ENCODE measurements around the gene SPHK2. TPM values are rescaled to one million over a fixed set of nuclear protein-coding genes. Genes with fewer than 3 reads are reported as not detected.

Gene SPHK2
- total and polyA plus RNA-seq, 11 donors, result 5.6 to 13.1 (median 9.5) TPM

DNA sequence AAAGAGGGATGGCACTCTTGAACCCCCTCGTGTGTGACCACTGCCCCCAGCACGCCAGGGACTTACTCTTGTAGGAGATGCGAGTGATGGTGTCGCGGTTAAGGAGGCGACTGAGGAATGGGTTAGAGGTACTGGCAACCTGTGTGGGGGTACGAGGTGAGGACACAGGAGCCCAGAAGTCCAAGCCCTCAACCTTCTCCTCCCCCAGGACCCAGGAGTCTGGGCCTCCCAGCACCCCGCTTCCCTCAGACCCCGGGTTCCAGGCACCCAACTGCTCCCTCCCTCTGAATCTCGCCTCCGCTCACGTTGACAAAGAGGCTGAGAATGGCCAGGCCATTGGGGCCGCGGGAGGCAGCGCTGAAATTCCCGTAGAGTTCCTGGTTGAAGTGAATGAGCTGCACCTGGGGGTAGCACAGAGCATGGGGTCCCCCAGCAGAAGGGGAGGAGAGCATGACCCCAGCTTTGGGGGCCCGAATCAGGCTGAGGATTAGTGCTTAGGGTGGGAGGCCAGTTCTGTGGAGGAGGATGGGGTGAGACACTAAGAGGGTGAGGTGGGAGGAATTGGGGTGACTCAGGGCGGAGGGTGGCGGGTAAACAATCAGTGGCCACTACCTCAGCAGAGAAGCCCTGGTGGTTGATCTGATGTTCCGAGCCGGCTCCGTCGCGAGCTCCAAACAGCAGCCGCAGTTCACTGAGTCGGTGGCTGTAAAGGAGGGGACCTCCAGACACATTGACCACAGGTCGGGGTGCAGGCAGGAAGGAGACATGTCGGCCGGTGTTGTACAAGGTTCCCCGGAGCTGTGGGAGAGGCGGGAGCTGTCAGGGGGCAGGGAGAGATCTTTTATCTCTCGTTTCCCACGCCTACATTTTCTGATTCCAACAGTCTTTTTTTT, 20.4 kb downstream of the SPHK2 start:
- no peaks in the 10 kb centered on the region for H3K27me3 ChIP-seq
- H3K27ac ChIP-seq, result no peak overlapping the region
- TF ChIP-seq, protein P1, sequence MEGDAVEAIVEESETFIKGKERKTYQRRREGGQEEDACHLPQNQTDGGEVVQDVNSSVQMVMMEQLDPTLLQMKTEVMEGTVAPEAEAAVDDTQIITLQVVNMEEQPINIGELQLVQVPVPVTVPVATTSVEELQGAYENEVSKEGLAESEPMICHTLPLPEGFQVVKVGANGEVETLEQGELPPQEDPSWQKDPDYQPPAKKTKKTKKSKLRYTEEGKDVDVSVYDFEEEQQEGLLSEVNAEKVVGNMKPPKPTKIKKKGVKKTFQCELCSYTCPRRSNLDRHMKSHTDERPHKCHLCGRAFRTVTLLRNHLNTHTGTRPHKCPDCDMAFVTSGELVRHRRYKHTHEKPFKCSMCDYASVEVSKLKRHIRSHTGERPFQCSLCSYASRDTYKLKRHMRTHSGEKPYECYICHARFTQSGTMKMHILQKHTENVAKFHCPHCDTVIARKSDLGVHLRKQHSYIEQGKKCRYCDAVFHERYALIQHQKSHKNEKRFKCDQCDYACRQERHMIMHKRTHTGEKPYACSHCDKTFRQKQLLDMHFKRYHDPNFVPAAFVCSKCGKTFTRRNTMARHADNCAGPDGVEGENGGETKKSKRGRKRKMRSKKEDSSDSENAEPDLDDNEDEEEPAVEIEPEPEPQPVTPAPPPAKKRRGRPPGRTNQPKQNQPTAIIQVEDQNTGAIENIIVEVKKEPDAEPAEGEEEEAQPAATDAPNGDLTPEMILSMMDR (IDR thresholded peaks at IDR 0.05), result no peak
- TF ChIP-seq POLR2A (IDR thresholded peaks at IDR 0.05), result no peak
- H3K4me3 ChIP-seq, result peak overlapping the region in 2 of 12 donors; percentile 10 to 33
- no peaks in the 10 kb centered on the region for H3K9me3 ChIP-seq
- WGBS, 4 donors, result 58 to 68% (median 65%) methylated on average over 32 to 33 of the region's 33 CpGs
- intact Hi-C loops (cut with DNase I), result loop anchor here in 7 of 10 donors (5.0 to 10.0 kb wide), 6 partner anchors 75 to 335 kb away; partner anchors contain the start of genes HSD17B14 (in 2 of the 7), FTL (in 1 of the 7) and MAMSTR (in 1 of the 7)
- H3K4me1 ChIP-seq, result peaks cover 0 to 35% (median 18%) of the 10 kb centered on the region in 12 donors
- peak in 2 of 5 donors; percentile 34 for DNase-seq
- no peak for ATAC-seq
- no peaks in the 10 kb centered on the region for H3K36me3 ChIP-seq

DNA sequence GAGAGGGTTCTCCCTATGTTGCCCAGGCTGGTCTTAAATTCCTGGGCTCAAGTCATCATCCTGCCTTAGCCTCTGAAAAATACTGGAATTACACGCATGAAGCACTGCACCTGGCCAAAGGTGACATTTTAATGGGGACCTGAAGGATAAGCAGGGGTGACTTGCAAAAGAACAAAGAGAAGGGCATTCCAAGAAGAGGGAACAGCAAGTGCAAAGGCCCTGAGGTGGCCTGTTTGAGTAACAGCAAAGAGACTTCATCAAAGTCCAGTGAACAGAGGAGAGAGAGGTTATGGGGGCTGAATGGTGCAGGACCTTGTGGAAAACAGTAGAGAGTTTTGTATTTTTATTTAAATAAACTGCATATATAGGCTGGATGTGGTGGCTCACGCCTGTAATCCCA, 22.5 kb downstream of the SPHK2 start:
- Histone ChIP-seq H3K4me1 (peaks cover 0 to 38% (median 20%) of the 10 kb centered on the region in 12 donors), H3K4me3 (no peak overlapping the region), H3K9me3 (no peaks in the 10 kb centered on the region), H3K36me3 (no peaks in the 10 kb centered on the region), H3K27ac (no peak overlapping the region), H3K27me3 (no peaks in the 10 kb centered on the region)
- WGBS, 4 donors, result 92 to 99% (median 96%) methylated on average over 2 of the region's 2 CpGs
- intact Hi-C loops (cut with DNase I), result loop anchor here in 6 of 10 donors (10.0 kb wide), 5 partner anchors 73 to 333 kb away; partner anchors contain the start of genes HSD17B14 (in 2 of the 6), FTL (in 1 of the 6) and MAMSTR (in 1 of the 6)
- TF ChIP-seq, protein P1 (IDR thresholded peaks at IDR 0.05), result no peak
- no peak for TF ChIP-seq POLR2A (IDR thresholded peaks at IDR 0.05)
- ATAC-seq (no peak), DNase-seq (no peak)

GRCh38 chr19:48642862-48643261, 23.6 kb downstream of the SPHK2 start:
- no peak for TF ChIP-seq POLR2A (IDR thresholded peaks at IDR 0.05)
- TF ChIP-seq, protein P1 (IDR thresholded peaks at IDR 0.05), result no peak
- no peaks in the 10 kb centered on the region for H3K9me3 ChIP-seq
- no peak overlapping the region for H3K4me3 ChIP-seq
- no peak for DNase-seq
- ATAC-seq, result no peak
- H3K36me3 ChIP-seq, result no peaks in the 10 kb centered on the region
- whole genome bisulfite sequencing, 4 donors, result 87 to 92% (median 89%) methylated on average over 5 of the region's 5 CpGs
- H3K4me1 ChIP-seq, result peaks cover 0 to 38% (median 20%) of the 10 kb centered on the region in 12 donors
- no peak overlapping the region for H3K27ac ChIP-seq
- no peaks in the 10 kb centered on the region for H3K27me3 ChIP-seq
- intact Hi-C loops (cut with DNase I), result loop anchor here in 6 of 10 donors (10.0 kb wide), 5 partner anchors 72 to 332 kb away; partner anchors contain the start of genes HSD17B14 (in 2 of the 6), FTL (in 1 of the 6) and MAMSTR (in 1 of the 6)

DNA sequence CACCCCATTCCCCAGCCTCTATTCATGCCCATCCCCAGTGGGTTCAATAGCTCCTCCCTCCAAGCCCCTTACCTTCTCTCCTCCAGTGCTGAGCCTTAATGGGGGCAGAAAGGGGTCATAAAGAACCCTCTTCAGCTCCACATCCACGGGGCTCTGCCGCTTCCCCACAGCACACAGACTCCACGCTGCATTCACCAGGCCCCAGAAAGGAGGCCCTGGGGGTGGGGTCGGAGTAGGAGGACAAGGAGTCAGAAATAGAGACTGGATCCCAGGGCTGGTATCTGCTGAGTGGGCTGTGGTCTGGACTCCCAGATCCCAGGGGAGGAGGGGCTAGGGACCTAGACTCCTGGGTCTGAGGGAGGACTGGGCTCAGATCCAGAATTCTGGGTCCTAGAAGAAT, 25.0 kb downstream of the SPHK2 start:
- Histone ChIP-seq H3K9me3 (no peaks in the 10 kb centered on the region), H3K4me3 (peak overlapping the region in 2 of 12 donors; percentile 66 to 69), H3K27ac (peak overlapping the region in 1 of 12 donors; percentile 2), H3K4me1 (peaks cover 0 to 27% (median 13%) of the 10 kb centered on the region in 12 donors), H3K27me3 (no peaks in the 10 kb centered on the region), H3K36me3 (no peaks in the 10 kb centered on the region)
- DNase-seq, result peak in 3 of 5 donors; percentile 34 to 37 (median 36)
- intact Hi-C loops (cut with DNase I), result loop anchor here in 6 of 10 donors (10.0 kb wide), 5 partner anchors 70 to 330 kb away; partner anchors contain the start of genes HSD17B14 (in 2 of the 6), FTL (in 1 of the 6) and MAMSTR (in 1 of the 6)
- TF ChIP-seq, protein P1 (IDR thresholded peaks at IDR 0.05), result no peak
- TF ChIP-seq POLR2A (IDR thresholded peaks at IDR 0.05), result no peak
- 72 to 76% (median 73%) methylated on average over 4 of the region's 4 CpGs for WGBS, 4 donors
- no peak for ATAC-seq
